ENCODE measurements around the gene SZRD1. TPM values are rescaled to one million over a fixed set of nuclear protein-coding genes. Genes with fewer than 3 reads are reported as not detected.
A peak's percentile ranks its signal among the peaks of the same experiment; 100 is the strongest.

Gene SZRD1
- total and polyA plus RNA-seq, 2 experiments from 2014 or later = 61.1 to 92.6 TPM

- no peaks in the 10 kb centered on the region for H3K27me3 ChIP-seq (replicated peaks; ENCODE audit: insufficient read depth)
- H3K9me2 ChIP-seq (ENCODE audit: insufficient read depth) = no peaks in the 10 kb centered on the region
- 85 to 86% methylated on average over 3 of the region's 3 CpGs for WGBS, 2 experiments (ENCODE audit: low coverage in 1 of 2, low lambda C conversion rate in 2 of 2, missing lambda C conversion rate in 2 of 2)
- no peak overlapping the region for H3K4me3 ChIP-seq
- DNase-seq = no peak
- H3K79me2 ChIP-seq (ENCODE audit: insufficient read depth) = no peaks in the 10 kb centered on the region
- in situ Hi-C loops (cut with MboI) = no loop called here
- H2AFZ ChIP-seq = no peak overlapping the region
- TF ChIP-seq EZH2phosphoT487 (IDR thresholded peaks at IDR 0.05; ENCODE audit: insufficient read depth, low read depth) (no peak), EZH2 (IDR thresholded peaks at IDR 0.05; ENCODE audit: insufficient read depth, poor library complexity, severe bottlenecking) (no peak)
- no peaks in the 10 kb centered on the region for H3K9me3 ChIP-seq (ENCODE audit: low read depth)
- no peak overlapping the region for H3K4me2 ChIP-seq (ENCODE audit: unreplicated experiment)
- H3F3A ChIP-seq (ENCODE audit: insufficient read depth) = no peaks in the 10 kb centered on the region
- H3K27ac ChIP-seq = no peak overlapping the region
- no peak overlapping the region for H3K9ac ChIP-seq
- no peaks in the 10 kb centered on the region for H3K36me3 ChIP-seq (ENCODE audit: low read depth)
- no peaks in the 10 kb centered on the region for H3K4me1 ChIP-seq (ENCODE audit: insufficient read depth)
- H4K20me1 ChIP-seq (ENCODE audit: insufficient read depth) = no peaks in the 10 kb centered on the region
Observed at GRCh38 chr1:16413191-16413590, 46.1 kb downstream of the SZRD1 start.

GRCh38 chr1:16418823-16419425, 51.9 kb downstream of the SZRD1 start:
- no peak overlapping the region for H3K9ac ChIP-seq
- no peaks in the 10 kb centered on the region for H3K9me3 ChIP-seq (ENCODE audit: low read depth)
- H3F3A ChIP-seq (ENCODE audit: insufficient read depth) = no peaks in the 10 kb centered on the region
- H4K20me1 ChIP-seq (ENCODE audit: insufficient read depth) = no peaks in the 10 kb centered on the region
- H3K4me3 ChIP-seq = no peak overlapping the region
- no peak overlapping the region for H3K27ac ChIP-seq
- H3K4me2 ChIP-seq (ENCODE audit: unreplicated experiment) = no peak overlapping the region
- no peaks in the 10 kb centered on the region for H3K9me2 ChIP-seq (ENCODE audit: insufficient read depth)
- H3K27me3 ChIP-seq (replicated peaks; ENCODE audit: insufficient read depth) = no peaks in the 10 kb centered on the region
- H3K79me2 ChIP-seq (ENCODE audit: insufficient read depth) = no peaks in the 10 kb centered on the region
- 82 to 85% methylated on average over 7 of the region's 7 CpGs for WGBS, 2 experiments (ENCODE audit: low coverage in 1 of 2, low lambda C conversion rate in 2 of 2, missing lambda C conversion rate in 2 of 2)
- no peak for TF ChIP-seq EZH2phosphoT487 (IDR thresholded peaks at IDR 0.05; ENCODE audit: insufficient read depth, low read depth)
- no peak for TF ChIP-seq EZH2 (IDR thresholded peaks at IDR 0.05; ENCODE audit: insufficient read depth, poor library complexity, severe bottlenecking)
- H3K36me3 ChIP-seq (ENCODE audit: low read depth) = no peaks in the 10 kb centered on the region
- in situ Hi-C loops (cut with MboI) = no loop called here
- no peaks in the 10 kb centered on the region for H3K4me1 ChIP-seq (ENCODE audit: insufficient read depth)
- H2AFZ ChIP-seq = no peak overlapping the region
- peak; percentile 25 for DNase-seq

DNA sequence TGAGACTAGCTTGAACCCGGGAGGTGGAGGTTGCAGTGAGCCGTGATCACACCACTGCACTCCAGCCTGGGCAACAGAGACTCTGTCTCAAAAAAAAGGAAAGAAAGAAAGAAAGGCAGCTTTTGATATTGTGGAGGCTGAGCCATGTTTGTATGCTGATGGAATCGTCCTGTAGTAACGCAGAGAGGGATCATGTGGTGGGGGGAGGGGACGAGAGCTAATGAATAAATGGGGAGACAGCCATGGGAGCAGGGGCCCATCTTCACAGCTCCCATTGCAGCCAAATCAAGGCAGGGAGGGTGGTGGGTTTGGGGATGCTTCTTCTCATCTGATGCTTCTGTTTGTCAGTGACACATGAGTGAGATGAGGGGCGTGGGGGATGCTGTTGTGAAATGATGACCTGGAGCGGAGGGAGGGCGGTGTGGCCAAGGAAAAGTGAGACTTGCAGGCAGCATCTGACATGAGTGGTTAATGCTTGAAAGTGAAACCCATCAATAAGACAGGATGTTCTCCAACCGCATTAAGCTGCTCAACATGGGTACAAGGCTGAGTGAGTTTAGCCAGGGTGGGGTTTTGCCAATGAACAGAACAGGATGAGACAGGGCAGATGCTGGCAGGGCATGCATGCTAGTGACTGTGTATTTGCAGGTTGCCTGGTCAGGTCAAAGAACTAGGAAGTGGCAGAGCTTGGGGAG, 53.5 kb downstream of the SZRD1 start:
- Histone ChIP-seq H3K9me2 (ENCODE audit: insufficient read depth) (no peaks in the 10 kb centered on the region), H3K4me2 (ENCODE audit: unreplicated experiment) (no peak overlapping the region), H3K27me3 (replicated peaks; ENCODE audit: insufficient read depth) (no peaks in the 10 kb centered on the region), H3F3A (ENCODE audit: insufficient read depth) (no peaks in the 10 kb centered on the region), H3K4me3 (no peak overlapping the region), H3K27ac (no peak overlapping the region), H4K20me1 (ENCODE audit: insufficient read depth) (no peaks in the 10 kb centered on the region), H3K9ac (no peak overlapping the region), H2AFZ (no peak overlapping the region), H3K36me3 (ENCODE audit: low read depth) (no peaks in the 10 kb centered on the region), H3K79me2 (ENCODE audit: insufficient read depth) (no peaks in the 10 kb centered on the region), H3K9me3 (ENCODE audit: low read depth) (no peaks in the 10 kb centered on the region), H3K4me1 (ENCODE audit: insufficient read depth) (no peaks in the 10 kb centered on the region)
- TF ChIP-seq EZH2 (IDR thresholded peaks at IDR 0.05; ENCODE audit: insufficient read depth, poor library complexity, severe bottlenecking) (no peak), EZH2phosphoT487 (IDR thresholded peaks at IDR 0.05; ENCODE audit: insufficient read depth, low read depth) (no peak)
- in situ Hi-C loops (cut with MboI) = no loop called here
- no peak for DNase-seq
- 53 to 55% methylated on average over 9 of the region's 9 CpGs for whole genome bisulfite sequencing, 2 experiments (ENCODE audit: low coverage in 1 of 2, low lambda C conversion rate in 2 of 2, missing lambda C conversion rate in 2 of 2)

DNA sequence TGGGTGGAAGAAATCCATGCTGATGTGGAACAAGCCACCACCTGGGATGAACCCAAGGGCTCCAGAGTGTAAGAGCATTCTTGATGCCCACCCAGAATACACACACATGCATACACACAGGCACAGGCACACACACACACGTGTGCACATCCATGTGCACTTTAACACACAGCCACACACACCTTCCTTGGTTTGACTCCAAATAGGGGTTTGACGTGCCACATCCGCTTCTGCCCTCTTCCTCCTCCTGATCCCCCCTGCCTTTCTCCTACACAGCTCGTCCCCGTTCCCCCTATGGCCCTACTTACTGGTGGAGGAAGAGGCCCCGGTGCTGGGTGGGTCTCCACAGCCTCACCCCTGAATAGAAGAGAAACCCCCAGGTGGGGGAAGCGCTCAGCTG, 54.2 kb downstream of the SZRD1 start:
- Histone ChIP-seq H4K20me1 (ENCODE audit: insufficient read depth) (no peaks in the 10 kb centered on the region), H3K27ac (no peak overlapping the region), H3K4me3 (no peak overlapping the region), H3K36me3 (ENCODE audit: low read depth) (no peaks in the 10 kb centered on the region), H3K4me2 (ENCODE audit: unreplicated experiment) (no peak overlapping the region), H3K9me2 (ENCODE audit: insufficient read depth) (no peaks in the 10 kb centered on the region), H3K4me1 (ENCODE audit: insufficient read depth) (no peaks in the 10 kb centered on the region), H3K27me3 (replicated peaks; ENCODE audit: insufficient read depth) (no peaks in the 10 kb centered on the region), H3F3A (ENCODE audit: insufficient read depth) (no peaks in the 10 kb centered on the region), H3K9me3 (ENCODE audit: low read depth) (no peaks in the 10 kb centered on the region), H2AFZ (no peak overlapping the region), H3K79me2 (ENCODE audit: insufficient read depth) (no peaks in the 10 kb centered on the region), H3K9ac (no peak overlapping the region)
- in situ Hi-C loops (cut with MboI) = no loop called here
- WGBS, 2 experiments (ENCODE audit: low coverage in 1 of 2, low lambda C conversion rate in 2 of 2, missing lambda C conversion rate in 2 of 2) = 70 to 77% methylated on average over 6 to 7 of the region's 7 CpGs
- DNase-seq = no peak
- TF ChIP-seq EZH2phosphoT487 (IDR thresholded peaks at IDR 0.05; ENCODE audit: insufficient read depth, low read depth) = no peak
- TF ChIP-seq EZH2 (IDR thresholded peaks at IDR 0.05; ENCODE audit: insufficient read depth, poor library complexity, severe bottlenecking) = no peak
